ENCODE results near the gene PDZRN3.

Gene PDZRN3

GRCh38 chr3:73623346-73623745 lies 1.4 kb downstream of the PDZRN3 start:
- no peak for DNase-seq (ENCODE audit: low read depth, low spot score)

- DNase-seq (ENCODE audit: low read depth, low spot score): no peak
Observed at GRCh38 chr3:73622091-73622805, 2.5 kb downstream of the PDZRN3 start.

- no peak for DNase-seq (ENCODE audit: low read depth, low spot score)
Observed at GRCh38 chr3:73621388-73621787, 3.4 kb downstream of the PDZRN3 start.

- no peak for DNase-seq (ENCODE audit: low read depth, low spot score)
Observed at GRCh38 chr3:73618461-73618860, 6.3 kb downstream of the PDZRN3 start.

GRCh38 chr3:73616056-73616455 lies 8.7 kb downstream of the PDZRN3 start:
- no peak for DNase-seq (ENCODE audit: low read depth, low spot score)

- no peak for DNase-seq (ENCODE audit: low read depth, low spot score)
Observed at GRCh38 chr3:73614419-73614818, 10.3 kb downstream of the PDZRN3 start.

GRCh38 chr3:73611176-73611575 lies 13.6 kb downstream of the PDZRN3 start:
- no peak for DNase-seq (ENCODE audit: low read depth, low spot score)

GRCh38 chr3:73610493-73610892 lies 14.2 kb downstream of the PDZRN3 start:
- DNase-seq (ENCODE audit: low read depth, low spot score): no peak

GRCh38 chr3:73609655-73610054 lies 15.1 kb downstream of the PDZRN3 start:
- DNase-seq (ENCODE audit: low read depth, low spot score): no peak

- no peak for DNase-seq (ENCODE audit: low read depth, low spot score)
Observed at GRCh38 chr3:73609315-73609641, 15.5 kb downstream of the PDZRN3 start.

- DNase-seq (ENCODE audit: low read depth, low spot score): no peak
Observed at GRCh38 chr3:73608456-73609314, 16.1 kb downstream of the PDZRN3 start.

- DNase-seq (ENCODE audit: low read depth, low spot score): no peak
Observed at GRCh38 chr3:73605861-73606260, 18.9 kb downstream of the PDZRN3 start.

- no peak for DNase-seq (ENCODE audit: low read depth, low spot score)
Observed at GRCh38 chr3:73605412-73605811, 19.3 kb downstream of the PDZRN3 start.

- DNase-seq (ENCODE audit: low read depth, low spot score): no peak
Observed at GRCh38 chr3:73604451-73604850, 20.3 kb downstream of the PDZRN3 start.

- DNase-seq (ENCODE audit: low read depth, low spot score): no peak
Observed at GRCh38 chr3:73603762-73604171, 21.0 kb downstream of the PDZRN3 start.

- DNase-seq (ENCODE audit: low read depth, low spot score): no peak
Observed at GRCh38 chr3:73602170-73602569, 22.6 kb downstream of the PDZRN3 start.

GRCh38 chr3:73601481-73601880 lies 23.3 kb downstream of the PDZRN3 start:
- DNase-seq (ENCODE audit: low read depth, low spot score): no peak

GRCh38 chr3:73601011-73601410 lies 23.7 kb downstream of the PDZRN3 start:
- no peak for DNase-seq (ENCODE audit: low read depth, low spot score)

- DNase-seq (ENCODE audit: low read depth, low spot score): no peak
Observed at GRCh38 chr3:73600293-73600938, 24.3 kb downstream of the PDZRN3 start.

GRCh38 chr3:73599605-73600004 lies 25.1 kb downstream of the PDZRN3 start:
- DNase-seq (ENCODE audit: low read depth, low spot score): no peak

GRCh38 chr3:73597476-73597875 lies 27.3 kb downstream of the PDZRN3 start:
- no peak for DNase-seq (ENCODE audit: low read depth, low spot score)

Data from brain pericyte (primary cell).